ENCODE results near the gene UNC5C.

DNA sequence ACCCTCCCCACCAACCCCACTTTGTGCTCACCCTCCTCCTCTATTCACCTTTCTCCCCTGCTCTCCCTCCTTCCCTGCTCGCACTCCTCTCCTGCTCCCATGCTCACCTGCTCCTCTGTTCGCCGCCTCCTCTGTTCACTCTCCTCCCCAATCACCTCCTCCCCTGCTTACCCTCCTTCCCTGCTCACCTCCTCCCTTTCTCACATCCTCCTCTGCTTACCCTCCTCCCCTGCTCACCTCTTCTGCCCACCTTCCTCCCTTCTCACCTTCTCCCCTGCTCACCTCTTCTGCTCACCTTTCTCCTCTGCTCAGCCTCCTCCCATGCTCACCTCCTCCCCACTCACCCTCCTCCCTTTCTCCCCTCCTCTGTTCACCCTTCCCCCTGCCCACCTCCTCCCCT lies 357.2 kb downstream of the UNC5C start:
- TF ChIP-seq, protein P1, sequence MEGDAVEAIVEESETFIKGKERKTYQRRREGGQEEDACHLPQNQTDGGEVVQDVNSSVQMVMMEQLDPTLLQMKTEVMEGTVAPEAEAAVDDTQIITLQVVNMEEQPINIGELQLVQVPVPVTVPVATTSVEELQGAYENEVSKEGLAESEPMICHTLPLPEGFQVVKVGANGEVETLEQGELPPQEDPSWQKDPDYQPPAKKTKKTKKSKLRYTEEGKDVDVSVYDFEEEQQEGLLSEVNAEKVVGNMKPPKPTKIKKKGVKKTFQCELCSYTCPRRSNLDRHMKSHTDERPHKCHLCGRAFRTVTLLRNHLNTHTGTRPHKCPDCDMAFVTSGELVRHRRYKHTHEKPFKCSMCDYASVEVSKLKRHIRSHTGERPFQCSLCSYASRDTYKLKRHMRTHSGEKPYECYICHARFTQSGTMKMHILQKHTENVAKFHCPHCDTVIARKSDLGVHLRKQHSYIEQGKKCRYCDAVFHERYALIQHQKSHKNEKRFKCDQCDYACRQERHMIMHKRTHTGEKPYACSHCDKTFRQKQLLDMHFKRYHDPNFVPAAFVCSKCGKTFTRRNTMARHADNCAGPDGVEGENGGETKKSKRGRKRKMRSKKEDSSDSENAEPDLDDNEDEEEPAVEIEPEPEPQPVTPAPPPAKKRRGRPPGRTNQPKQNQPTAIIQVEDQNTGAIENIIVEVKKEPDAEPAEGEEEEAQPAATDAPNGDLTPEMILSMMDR (IDR thresholded peaks at IDR 0.05) = no peak
- TF ChIP-seq POLR2A (IDR thresholded peaks at IDR 0.05) = no peak

Measured in uterus (tissue), 2 donors.